SK-N-DZ (cell line): ENCODE results near the gene AKT3.

Source experiments
- DNase-seq: peaks from one replicate; pipeline ENCODE4 v3.0.0-alpha.2; 2015; ENCODE audit warnings: low spot score

AKT3 gene

GRCh38 chr1:243732637-243733036 is 117.4 kb downstream of the AKT3 start:
- no peak for DNase-seq

GRCh38 chr1:243731974-243732625 is 117.9 kb downstream of the AKT3 start:
- DNase-seq, result no peak

- no peak for DNase-seq
Observed at GRCh38 chr1:243731301-243731891, 118.6 kb downstream of the AKT3 start.

GRCh38 chr1:243730487-243731150 is 119.4 kb downstream of the AKT3 start:
- DNase-seq, result no peak

- DNase-seq, result no peak
Observed at GRCh38 chr1:243729956-243730355, 120.1 kb downstream of the AKT3 start.

GRCh38 chr1:243727503-243728203 is 122.4 kb downstream of the AKT3 start:
- DNase-seq, result no peak

GRCh38 chr1:243726806-243727502 is 123.1 kb downstream of the AKT3 start:
- no peak for DNase-seq

- DNase-seq, result no peak
Observed at GRCh38 chr1:243725846-243726245, 124.2 kb downstream of the AKT3 start.

GRCh38 chr1:243725075-243725474 is 125.0 kb downstream of the AKT3 start:
- DNase-seq, result no peak

GRCh38 chr1:243723458-243724043 is 126.5 kb downstream of the AKT3 start:
- DNase-seq, result no peak

GRCh38 chr1:243723050-243723449 is 127.0 kb downstream of the AKT3 start:
- DNase-seq, result no peak

GRCh38 chr1:243719476-243719875 is 130.6 kb downstream of the AKT3 start:
- DNase-seq, result no peak

- DNase-seq, result no peak
Observed at GRCh38 chr1:243718893-243719292, 131.2 kb downstream of the AKT3 start.

GRCh38 chr1:243718022-243718421 is 132.0 kb downstream of the AKT3 start:
- no peak for DNase-seq

- DNase-seq, result no peak
Observed at GRCh38 chr1:243716906-243717305, 133.1 kb downstream of the AKT3 start.

- DNase-seq, result no peak
Observed at GRCh38 chr1:243715285-243715684, 134.8 kb downstream of the AKT3 start.

GRCh38 chr1:243713470-243714186 is 136.4 kb downstream of the AKT3 start:
- peak; percentile 82 for DNase-seq

GRCh38 chr1:243712941-243713340 is 137.1 kb downstream of the AKT3 start:
- DNase-seq, result peak; percentile 10

- DNase-seq, result no peak
Observed at GRCh38 chr1:243712242-243712641, 137.8 kb downstream of the AKT3 start.

- DNase-seq, result no peak
Observed at GRCh38 chr1:243710467-243710866, 139.6 kb downstream of the AKT3 start.

GRCh38 chr1:243708210-243708609 is 141.8 kb downstream of the AKT3 start:
- DNase-seq, result no peak
